ENCODE results near the gene DCUN1D5.

DNA sequence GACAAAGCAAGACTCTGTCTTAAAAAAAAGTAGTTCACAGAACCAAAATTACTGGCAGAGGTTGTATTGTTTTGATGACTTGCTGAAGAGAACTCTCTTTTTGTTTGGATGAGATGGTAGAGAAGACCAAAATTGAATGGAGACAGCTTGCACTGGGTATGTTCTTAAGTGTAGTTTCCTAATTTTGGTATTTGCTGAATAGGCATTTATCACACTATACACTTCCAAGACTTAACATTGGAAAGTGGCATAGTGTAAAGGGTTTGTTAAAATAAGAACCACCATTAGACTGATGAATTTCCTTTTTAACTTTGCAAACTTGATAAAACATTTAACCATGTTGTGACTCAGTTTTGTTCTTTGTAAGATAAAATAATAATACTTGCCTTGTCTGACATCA is 5.3 kb upstream of the DCUN1D5 start:
- TF ChIP-seq TAF1 (IDR thresholded peaks at IDR 0.05; ENCODE audit: borderline replicate concordance, insufficient read depth, low read length) = no peak
- TF ChIP-seq POLR2AphosphoS5 (IDR thresholded peaks at IDR 0.05; ENCODE audit: low read depth, low read length) = no peak
- TF ChIP-seq SIN3A (IDR thresholded peaks at IDR 0.05; ENCODE audit: borderline replicate concordance, insufficient read depth, low read length) = no peak
- TF ChIP-seq REST (IDR thresholded peaks at IDR 0.05; ENCODE audit: insufficient read depth in 1 of 2, low read depth in 2 of 2, low read length in 2 of 2) = no peak

Measured in PFSK-1 (cell line).